GM18870 (cell line): ENCODE data around the gene SCN7A.
"Not testable (repeated sequence)": the region's sequence is repeated elsewhere in the genome, so short reads cannot be mapped to it uniquely, and the experiment has no call there.

Experiments used
- ATAC-seq: cut with Tn5 transposase; IDR thresholded peaks from one replicate; pipeline ENCODE4 v1.9.1; 2021; ENCODE audit warnings: moderate library complexity; ENCODE audit not compliant: unreplicated experiment

Gene SCN7A

GRCh38 chr2:166361351-166362153 lies 132.5 kb downstream of the SCN7A start:
- no peak for ATAC-seq

- no peak for ATAC-seq
Observed at GRCh38 chr2:166360906-166361305, 133.1 kb downstream of the SCN7A start.

- ATAC-seq = no peak
Observed at GRCh38 chr2:166360426-166360825, 133.6 kb downstream of the SCN7A start.

- ATAC-seq = not testable (repeated sequence)
Observed at GRCh38 chr2:166357950-166358321, 136.1 kb downstream of the SCN7A start.

- no peak for ATAC-seq
Observed at GRCh38 chr2:166357068-166357949, 136.7 kb downstream of the SCN7A start.
